SK-N-SH (cell line): ENCODE data around the gene CINP.

Experiments
- JUND ChIP-seq: IDR thresholded peaks from 2 replicates; pipeline ENCODE4 v1.4.0; 2012
- TF ChIP-seq, protein P1 (sequence below): fragments of 200-600 bp; sonication (generic); IDR thresholded peaks from 2 replicates; pipeline ENCODE4 v1.6.1; 2017; ENCODE audit warnings: antibody characterized with exemption, mild to moderate bottlenecking, moderate library complexity

DNA sequence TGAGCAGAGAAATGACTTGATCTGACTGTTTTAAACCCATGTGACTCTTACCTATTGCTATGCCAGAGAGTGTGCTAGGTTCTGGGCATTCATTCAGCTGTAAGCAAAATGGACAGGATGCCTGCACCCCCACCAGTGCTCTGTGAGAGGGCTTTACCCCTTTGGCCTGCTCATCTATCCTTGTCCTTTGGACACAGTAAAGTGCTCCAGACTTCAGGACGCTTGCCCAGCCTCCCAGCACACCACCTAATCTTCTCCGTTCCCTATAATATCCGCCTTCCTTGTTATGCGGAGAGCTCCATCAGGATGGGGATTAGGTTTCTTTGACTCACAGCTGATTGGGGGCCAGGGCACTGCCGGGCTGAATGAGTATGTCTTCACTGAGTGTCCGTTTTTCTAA lies 47.6 kb downstream of the CINP start:
- TF ChIP-seq JUND: no peak
- TF ChIP-seq, protein P1, sequence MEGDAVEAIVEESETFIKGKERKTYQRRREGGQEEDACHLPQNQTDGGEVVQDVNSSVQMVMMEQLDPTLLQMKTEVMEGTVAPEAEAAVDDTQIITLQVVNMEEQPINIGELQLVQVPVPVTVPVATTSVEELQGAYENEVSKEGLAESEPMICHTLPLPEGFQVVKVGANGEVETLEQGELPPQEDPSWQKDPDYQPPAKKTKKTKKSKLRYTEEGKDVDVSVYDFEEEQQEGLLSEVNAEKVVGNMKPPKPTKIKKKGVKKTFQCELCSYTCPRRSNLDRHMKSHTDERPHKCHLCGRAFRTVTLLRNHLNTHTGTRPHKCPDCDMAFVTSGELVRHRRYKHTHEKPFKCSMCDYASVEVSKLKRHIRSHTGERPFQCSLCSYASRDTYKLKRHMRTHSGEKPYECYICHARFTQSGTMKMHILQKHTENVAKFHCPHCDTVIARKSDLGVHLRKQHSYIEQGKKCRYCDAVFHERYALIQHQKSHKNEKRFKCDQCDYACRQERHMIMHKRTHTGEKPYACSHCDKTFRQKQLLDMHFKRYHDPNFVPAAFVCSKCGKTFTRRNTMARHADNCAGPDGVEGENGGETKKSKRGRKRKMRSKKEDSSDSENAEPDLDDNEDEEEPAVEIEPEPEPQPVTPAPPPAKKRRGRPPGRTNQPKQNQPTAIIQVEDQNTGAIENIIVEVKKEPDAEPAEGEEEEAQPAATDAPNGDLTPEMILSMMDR: no peak
